Measurements from ENCODE around the gene MT1A. TPM values are rescaled to one million over a fixed set of nuclear protein-coding genes. Genes with fewer than 3 reads are reported as not detected.

Gene MT1A
- total RNA-seq, 1 donor from 2014 or later: 2.9 TPM

DNA sequence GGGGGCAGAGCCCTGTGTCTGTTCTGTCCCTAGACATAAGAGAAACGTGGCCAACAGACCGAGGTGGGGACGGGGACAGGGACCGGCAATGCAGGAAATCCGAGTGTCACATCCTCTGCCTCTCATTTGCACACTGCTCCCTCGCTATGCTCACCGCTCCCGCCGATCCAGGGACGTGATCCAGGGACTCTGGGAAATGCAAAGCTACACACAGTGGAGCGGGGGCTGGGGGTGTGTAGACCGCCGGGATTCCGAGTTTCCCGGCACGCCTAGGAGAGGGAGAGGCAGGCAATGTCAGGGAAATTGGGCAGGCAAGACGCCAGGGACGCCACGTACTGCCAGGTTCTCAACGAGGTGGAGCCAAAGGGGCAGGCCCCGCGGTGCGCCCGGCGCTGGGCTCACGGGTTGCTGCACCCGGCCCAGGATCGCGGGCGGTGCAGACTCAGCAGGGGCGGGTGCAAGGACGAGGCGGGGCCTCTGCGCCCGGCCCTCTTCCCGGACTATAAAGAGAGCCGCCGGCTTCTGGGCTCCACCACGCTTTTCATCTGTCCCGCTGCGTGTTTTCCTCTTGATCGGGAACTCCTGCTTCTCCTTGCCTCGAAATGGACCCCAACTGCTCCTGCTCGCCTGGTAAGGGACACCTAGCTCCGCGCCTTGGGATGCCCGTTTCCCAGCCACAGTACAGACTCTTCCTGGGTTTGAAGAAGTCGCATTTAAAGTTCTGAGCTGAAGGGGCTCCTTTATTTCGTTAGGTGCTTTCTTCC is 43.7 kb downstream of the MT1A start, which contains the start of gene MT1X:
MT1X (plus strand) TSS at position 532 of the 764 bp plus-strand sequence; CDS start at position 603, 71 bp downstream.
- peak; percentile 98 for ATAC-seq

DNA sequence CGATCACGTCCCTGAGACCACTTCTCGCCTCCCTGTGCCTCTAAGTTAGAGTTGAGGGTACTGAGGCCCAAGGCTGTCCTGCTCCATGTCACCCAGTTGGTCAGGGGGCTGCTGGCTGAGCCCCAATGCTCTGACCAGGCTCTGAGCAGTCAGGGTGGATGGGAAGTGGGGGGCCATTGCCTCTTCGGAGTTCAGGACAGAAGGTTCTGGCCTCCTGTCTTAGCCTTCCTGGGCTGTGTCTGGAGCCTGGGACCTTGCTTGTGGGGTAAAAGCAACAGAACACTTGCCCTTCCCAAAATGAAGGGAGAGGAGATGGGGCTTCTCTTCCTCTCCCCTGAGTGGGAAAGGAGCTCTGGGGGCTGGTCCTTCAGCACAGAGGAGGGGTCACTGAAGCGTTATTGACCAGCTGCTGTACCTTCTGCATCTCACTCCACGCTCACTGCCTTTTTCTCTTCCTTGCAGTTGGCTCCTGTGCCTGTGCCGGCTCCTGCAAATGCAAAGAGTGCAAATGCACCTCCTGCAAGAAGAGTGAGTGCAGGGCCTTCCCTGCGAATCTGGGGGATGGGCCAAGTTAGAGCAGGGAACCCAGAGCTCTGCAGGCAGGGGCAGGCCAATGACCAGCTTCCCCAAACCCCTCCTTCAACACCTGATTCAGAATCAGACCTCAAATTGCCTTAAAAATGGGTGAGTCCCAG is 44.4 kb downstream of the MT1A start:
- ATAC-seq: no peak

DNA sequence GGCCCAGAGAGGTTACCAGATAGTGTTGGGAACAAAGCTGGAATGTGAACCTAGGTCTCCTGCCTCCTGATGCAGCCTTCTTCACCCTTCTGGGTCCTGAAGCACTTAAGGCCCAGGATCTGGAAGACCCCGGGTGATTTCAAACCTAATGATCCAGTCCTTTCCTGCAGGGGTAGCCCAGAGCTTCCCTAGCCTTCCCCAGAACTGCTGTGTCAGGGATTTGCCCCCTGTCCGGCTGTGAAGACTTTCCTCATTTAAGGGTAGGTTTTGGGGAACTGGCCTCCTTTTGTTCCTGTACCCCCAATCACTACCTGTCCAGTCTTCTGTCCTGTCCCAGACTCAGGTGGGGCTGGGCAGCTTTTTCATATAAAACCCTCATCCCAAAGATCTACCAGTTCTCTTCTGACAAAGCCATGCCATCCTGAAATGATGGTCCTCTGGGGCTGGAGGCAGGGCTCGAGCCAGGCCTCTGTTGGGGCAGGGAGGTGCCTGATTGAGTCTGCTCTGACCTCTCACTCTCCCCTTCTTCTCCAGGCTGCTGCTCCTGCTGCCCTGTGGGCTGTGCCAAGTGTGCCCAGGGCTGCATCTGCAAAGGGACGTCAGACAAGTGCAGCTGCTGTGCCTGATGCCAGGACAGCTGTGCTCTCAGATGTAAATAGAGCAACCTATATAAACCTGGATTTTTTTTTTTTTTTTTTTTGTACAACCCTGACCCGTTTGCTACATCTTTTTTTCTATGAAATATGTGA is 45.1 kb downstream of the MT1A start:
- ATAC-seq: no peak

DNA sequence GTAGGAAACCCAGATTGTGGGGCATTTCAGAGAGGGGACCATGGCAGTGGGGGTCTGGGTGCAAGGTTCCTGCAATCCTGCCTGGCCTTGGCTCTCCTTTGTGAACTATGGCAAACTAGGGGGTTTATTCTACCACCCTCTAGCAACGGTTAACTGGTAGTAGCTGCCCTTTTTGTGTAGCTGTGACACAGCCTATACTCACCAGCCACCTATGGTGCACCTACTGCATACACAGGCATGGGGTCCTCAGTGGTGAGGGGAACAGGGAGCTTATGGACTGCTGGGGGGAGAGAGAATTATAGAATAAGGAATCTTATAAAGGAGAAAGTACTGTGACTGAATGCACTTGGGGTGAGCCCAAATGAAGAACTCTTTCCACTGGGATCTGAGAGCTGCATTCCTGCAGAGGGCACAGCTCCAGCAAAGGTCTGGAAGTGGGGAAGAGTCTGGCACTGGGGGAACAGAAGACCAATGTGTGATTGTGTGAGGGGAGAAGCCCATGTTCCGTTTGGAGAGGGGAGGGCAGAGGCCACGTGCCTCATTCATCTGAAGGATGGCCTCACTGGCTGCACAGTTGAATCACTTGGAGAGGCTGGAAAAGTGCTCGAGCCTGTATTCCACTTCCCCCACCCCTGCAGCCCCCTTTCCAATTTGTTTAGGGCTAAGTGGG is 45.9 kb downstream of the MT1A start:
- no peak for ATAC-seq

DNA sequence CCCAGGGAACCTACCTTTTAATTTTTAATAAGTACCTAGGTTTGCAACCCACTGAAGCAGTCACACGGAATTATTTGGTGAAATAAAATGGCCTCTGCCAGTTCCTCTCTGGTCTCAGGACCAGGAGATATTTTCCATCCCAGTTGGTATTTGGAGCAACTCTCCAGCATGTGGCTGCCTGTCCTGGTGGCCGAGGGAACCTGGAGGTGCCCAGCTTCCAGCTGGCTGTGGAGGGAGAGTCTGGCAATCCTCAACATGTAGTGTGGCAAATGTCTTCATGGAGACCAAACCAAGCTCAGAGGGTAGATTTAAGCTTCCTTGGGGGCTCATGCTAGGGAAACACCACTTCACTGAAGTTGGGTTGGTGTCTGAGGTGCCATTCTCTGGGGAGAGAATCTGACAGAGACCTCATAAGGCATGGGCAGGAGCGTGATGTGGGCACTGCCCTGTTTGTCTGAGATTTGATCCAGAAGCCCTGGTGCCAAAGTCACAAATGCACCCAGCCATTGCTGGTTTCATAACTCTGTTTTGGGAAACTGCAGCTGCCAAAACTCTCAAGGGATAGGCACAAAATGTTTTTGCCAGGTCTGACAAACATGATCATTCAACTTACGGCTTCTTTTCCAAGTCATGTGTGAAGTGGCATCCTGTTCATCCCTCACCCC is 46.6 kb downstream of the MT1A start:
- ATAC-seq: no peak

DNA sequence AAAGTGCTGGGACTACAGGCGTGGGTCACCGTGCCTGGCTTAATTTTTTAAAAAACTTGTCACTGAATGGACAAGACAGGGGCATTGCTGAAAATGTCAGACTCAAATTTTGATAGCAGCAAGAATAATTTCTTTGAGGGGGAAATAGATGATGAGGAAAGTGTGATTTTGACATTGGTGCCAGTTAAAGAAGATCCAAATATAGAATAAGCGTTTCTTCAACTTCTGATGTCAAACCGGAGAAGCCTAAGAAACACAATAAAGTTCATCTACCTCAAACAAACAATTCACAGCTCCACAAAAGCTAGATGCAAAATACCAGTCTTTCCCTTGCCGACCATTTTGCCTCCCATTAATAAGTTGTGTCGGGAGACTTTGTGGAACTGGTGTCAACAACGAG is 48.3 kb downstream of the MT1A start:
- ATAC-seq: no peak

DNA sequence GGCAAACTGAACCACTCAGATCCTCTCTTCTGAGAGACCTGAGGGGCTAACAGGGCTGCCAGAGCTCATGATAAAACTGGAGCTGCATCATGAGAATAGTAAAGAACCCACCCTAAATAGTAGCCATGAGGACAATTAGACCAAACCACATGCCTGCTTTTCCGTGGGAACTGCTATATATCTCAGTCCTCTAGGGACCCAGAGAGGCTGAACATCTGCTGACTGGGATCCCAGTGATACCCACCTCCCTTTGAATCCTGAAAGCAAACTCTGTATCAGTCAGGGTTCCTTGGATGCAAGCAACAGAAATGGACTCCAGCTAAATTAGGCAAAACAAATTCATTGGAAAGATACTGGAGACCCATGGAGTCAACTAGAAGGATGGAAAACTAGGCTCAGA is 50.3 kb downstream of the MT1A start:
- ATAC-seq: no peak

DNA sequence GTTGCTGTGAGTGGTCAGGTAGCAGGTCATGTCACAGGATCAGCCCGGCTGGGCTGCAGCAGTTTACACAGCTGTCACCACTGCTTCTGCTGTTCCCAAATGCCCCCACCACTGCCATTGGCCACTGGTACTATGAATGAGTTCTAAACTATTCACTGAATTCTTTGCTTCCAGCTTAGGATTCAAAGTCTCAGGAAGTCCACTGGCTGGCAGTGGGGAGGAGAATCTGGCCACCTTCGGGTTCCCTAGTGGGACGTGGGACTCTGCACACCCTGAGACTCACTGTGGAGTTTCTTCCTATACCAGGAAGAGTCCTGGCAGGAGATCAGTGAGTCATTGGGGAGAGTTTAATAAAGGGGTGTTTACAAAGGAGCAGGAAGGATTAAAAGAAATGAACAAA is 50.7 kb downstream of the MT1A start:
- ATAC-seq: peak; percentile 70

Other genes starting within 250 kb of the MT1A start
- 74.2 TPM for gene AMFR, start 213.1 kb upstream of the MT1A start, total RNA-seq
- 99.3 TPM for gene NUDT21, start 187.3 kb upstream of the MT1A start, total RNA-seq
- 39.0 TPM for gene OGFOD1, start 187.1 kb upstream of the MT1A start, total RNA-seq
- 35.3 TPM for gene BBS2, start 118.6 kb upstream of the MT1A start, total RNA-seq
- gene MT4, start 73.6 kb upstream of the MT1A start, total RNA-seq: 8.4 TPM
- gene MT3, start 49.1 kb upstream of the MT1A start, total RNA-seq: not detected
- 220 TPM for gene MT2A, start 30.1 kb upstream of the MT1A start, total RNA-seq
- gene MT1E, start 12.9 kb upstream of the MT1A start, total RNA-seq: 98.8 TPM
- gene MT1M, start 6.0 kb upstream of the MT1A start, total RNA-seq: 2.0 TPM
- gene MT1B, start 13.2 kb downstream of the MT1A start, total RNA-seq: not detected
- gene MT1F, start 19.3 kb downstream of the MT1A start, total RNA-seq: 3.7 TPM
- gene MT1G, start 29.4 kb downstream of the MT1A start, total RNA-seq: 26.3 TPM
- 5.0 TPM for gene MT1H, start 31.1 kb downstream of the MT1A start, total RNA-seq
- gene MT1X, start 43.8 kb downstream of the MT1A start, total RNA-seq: 603 TPM
- 52.3 TPM for gene NUP93, start 91.5 kb downstream of the MT1A start, total RNA-seq
- not detected for gene SLC12A3, start 226.5 kb downstream of the MT1A start, total RNA-seq

All from esophagus mucosa (tissue), 1 donor.